ENCODE data around the gene CHURC1. TPM values are rescaled to one million over a fixed set of nuclear protein-coding genes. Genes with fewer than 3 reads are reported as not detected.

The CHURC1 gene
- total RNA-seq, 4 donors from 2014 or later = 35.1 to 121 (median 62.4) TPM

GRCh38 chr14:64952598-64953309 is 38.5 kb downstream of the CHURC1 start:
- TF ChIP-seq POLR2A (IDR thresholded peaks at IDR 0.05) (no peak), CTCF (IDR thresholded peaks at IDR 0.05) (no peak)
- no peaks in the 10 kb centered on the region for H3K27me3 ChIP-seq
- no peak overlapping the region for H3K27ac ChIP-seq
- no peak overlapping the region for H3K4me3 ChIP-seq
- DNase-seq = no peak
- intact Hi-C loops (cut with DNase I; ENCODE audit: low total_unique reads) = no loop called here
- H3K4me1 ChIP-seq = no peaks in the 10 kb centered on the region
- H3K9me3 ChIP-seq = no peaks in the 10 kb centered on the region
- H3K36me3 ChIP-seq = no peaks in the 10 kb centered on the region

GRCh38 chr14:64953310-64953654 is 39.0 kb downstream of the CHURC1 start:
- TF ChIP-seq POLR2A (IDR thresholded peaks at IDR 0.05) = no peak
- no peak for TF ChIP-seq CTCF (IDR thresholded peaks at IDR 0.05)
- intact Hi-C loops (cut with DNase I; ENCODE audit: low total_unique reads) = no loop called here
- Histone ChIP-seq H3K36me3 (no peaks in the 10 kb centered on the region), H3K4me3 (no peak overlapping the region), H3K27ac (no peak overlapping the region), H3K9me3 (no peaks in the 10 kb centered on the region), H3K4me1 (no peaks in the 10 kb centered on the region), H3K27me3 (no peaks in the 10 kb centered on the region)
- no peak for DNase-seq

- H3K36me3 ChIP-seq = no peaks in the 10 kb centered on the region
Observed at GRCh38 chr14:64953661-64954060, 39.4 kb downstream of the CHURC1 start.

GRCh38 chr14:64954491-64955240 is 40.4 kb downstream of the CHURC1 start:
- TF ChIP-seq CTCF (IDR thresholded peaks at IDR 0.05) = no peak
- TF ChIP-seq POLR2A (IDR thresholded peaks at IDR 0.05) = no peak
- intact Hi-C loops (cut with DNase I; ENCODE audit: low total_unique reads) = no loop called here

More at GRCh38 chr14:64953661-64954060, 39.4 kb downstream of the CHURC1 start:
- Histone ChIP-seq H3K27me3 (no peaks in the 10 kb centered on the region), H3K9me3 (no peaks in the 10 kb centered on the region), H3K4me3 (no peak overlapping the region), H3K27ac (no peak overlapping the region), H3K4me1 (no peaks in the 10 kb centered on the region)
- DNase-seq = no peak
- TF ChIP-seq CTCF (IDR thresholded peaks at IDR 0.05) (no peak), POLR2A (IDR thresholded peaks at IDR 0.05) (no peak)
- intact Hi-C loops (cut with DNase I; ENCODE audit: low total_unique reads) = no loop called here

GRCh38 chr14:64955297-64955696 is 41.0 kb downstream of the CHURC1 start:
- H3K9me3 ChIP-seq = no peaks in the 10 kb centered on the region
- DNase-seq = no peak
- no peak overlapping the region for H3K4me3 ChIP-seq
- H3K27me3 ChIP-seq = no peaks in the 10 kb centered on the region
- no peak for TF ChIP-seq POLR2A (IDR thresholded peaks at IDR 0.05)
- intact Hi-C loops (cut with DNase I; ENCODE audit: low total_unique reads) = no loop called here
- no peaks in the 10 kb centered on the region for H3K36me3 ChIP-seq
- no peaks in the 10 kb centered on the region for H3K4me1 ChIP-seq
- no peak overlapping the region for H3K27ac ChIP-seq

More at GRCh38 chr14:64954491-64955240, 40.4 kb downstream of the CHURC1 start:
- Histone ChIP-seq H3K9me3 (no peaks in the 10 kb centered on the region), H3K36me3 (no peaks in the 10 kb centered on the region), H3K27me3 (no peaks in the 10 kb centered on the region), H3K27ac (no peak overlapping the region), H3K4me3 (no peak overlapping the region), H3K4me1 (no peaks in the 10 kb centered on the region)
- DNase-seq = no peak

Data from uterus (tissue), 4 donors.